K562 (cell line): ENCODE measurements around the gene AIFM3. TPM values are rescaled to one million over a fixed set of nuclear protein-coding genes. Genes with fewer than 3 reads are reported as not detected.

Experiments
- DACH1 ChIP-seq: fragments of 450-650 bp; IDR thresholded peaks from 2 replicates; pipeline ENCODE4 v1.6.1; 2018; ENCODE audit not compliant: partially characterized antibody
- EHMT2 ChIP-seq: fragments of 450-650 bp; IDR thresholded peaks from 2 replicates; pipeline ENCODE4 v1.6.1; 2018; ENCODE audit warnings: antibody characterized with exemption
- ELF4 ChIP-seq: fragments of 450-650 bp; formaldehyde crosslinking; IDR thresholded peaks from 2 replicates; pipeline ENCODE4 v1.4.0; 2022; ENCODE audit warnings: missing genetic modification characterization
- ELK3 ChIP-seq: fragments of 450-650 bp; formaldehyde crosslinking; IDR thresholded peaks from 2 replicates; pipeline ENCODE4 v1.4.0; 2020; ENCODE audit warnings: mild to moderate bottlenecking
- HDAC2 ChIP-seq: fragments of 450-650 bp; IDR thresholded peaks from 2 replicates; pipeline ENCODE4 v1.6.1; 2016; ENCODE audit warnings: mild to moderate bottlenecking
- HDAC3 ChIP-seq: fragments of 450-650 bp; IDR thresholded peaks from 2 replicates; pipeline ENCODE4 v1.6.1; 2018; ENCODE audit warnings: borderline replicate concordance, mild to moderate bottlenecking, moderate library complexity; ENCODE audit not compliant: partially characterized antibody
- HOMEZ ChIP-seq: fragments of 250-450 bp; sonication (Bioruptor Pico); IDR thresholded peaks from 2 replicates; pipeline ENCODE4 v1.4.0; 2020; ENCODE audit warnings: mild to moderate bottlenecking, moderate library complexity
- KLF16 ChIP-seq: IDR thresholded peaks from 2 replicates; pipeline ENCODE4 v1.6.1; 2016; ENCODE audit warnings: antibody characterized with exemption
- KLF6 ChIP-seq: fragments of 250-450 bp; sonication (Bioruptor Pico); IDR thresholded peaks from 2 replicates; pipeline ENCODE4 v1.4.0; 2020; ENCODE audit warnings: mild to moderate bottlenecking, moderate library complexity, borderline replicate concordance
- MNT ChIP-seq, 2 experiments: fragments of 450-650 bp; conservative IDR thresholded peaks; 2 replicates each; pipeline ENCODE4 v1.6.1; 2017; ENCODE audit warnings: mild to moderate bottlenecking in 2 of 2, moderate library complexity in 2 of 2
- NR0B1 ChIP-seq: fragments of 450-650 bp; IDR thresholded peaks from one replicate; pipeline ENCODE4 v1.6.1; 2018; ENCODE audit warnings: mild to moderate bottlenecking, moderate library complexity; ENCODE audit not compliant: partially characterized antibody
- PHB2 ChIP-seq: fragments of 450-650 bp; IDR thresholded peaks from 2 replicates; pipeline ENCODE4 v1.6.1; 2017; ENCODE audit warnings: low read depth
- RBM14 ChIP-seq: fragments of 200-400 bp; formaldehyde crosslinking; IDR thresholded peaks from 2 replicates; pipeline ENCODE4 v1.6.1; 2018; ENCODE audit warnings: low read depth, mild to moderate bottlenecking, low read length, moderate library complexity, borderline replicate concordance; ENCODE audit not compliant: insufficient read depth
- SRF ChIP-seq, 2 experiments: fragments of 250-450, 450-650 bp in 1 of 2; sonication (Bioruptor Pico) in 1 of 2; sonication (generic) in 1 of 2; formaldehyde crosslinking; IDR thresholded peaks; 2 replicates each; pipeline versions ENCODE4 v1.5.0 to v1.5.1; 2020 to 2022; ENCODE audit warnings: mild to moderate bottlenecking in 1 of 2, missing genetic modification reagents in 1 of 2
- STAT5B ChIP-seq: fragments of 250-450 bp; sonication (Bioruptor Pico); IDR thresholded peaks from 2 replicates; pipeline ENCODE4 v1.8.0; 2021; ENCODE audit warnings: mild to moderate bottlenecking, inconsistent platforms
- TAF7 ChIP-seq: fragments of 450-650 bp; IDR thresholded peaks from 2 replicates; pipeline ENCODE4 v1.6.1; 2016; ENCODE audit warnings: missing genetic modification characterization, missing compliant biosample characterization
- TAL1 ChIP-seq: fragments of 450-650 bp; IDR thresholded peaks from 2 replicates; pipeline ENCODE4 v1.6.1; 2016; ENCODE audit warnings: mild to moderate bottlenecking
- THRB ChIP-seq: fragments of 450-650 bp; formaldehyde crosslinking; conservative IDR thresholded peaks from 2 replicates; pipeline ENCODE4 v1.4.0; 2022; ENCODE audit warnings: mild to moderate bottlenecking, missing genetic modification characterization
- USF2 ChIP-seq: sonication (generic); formaldehyde crosslinking; IDR thresholded peaks from 2 replicates; pipeline ENCODE4 v1.5.0; 2020; ENCODE audit warnings: missing genetic modification reagents
- ZKSCAN1 ChIP-seq: fragments of 150-350 bp; IDR thresholded peaks from 2 replicates; pipeline ENCODE4 v1.6.1; 2016; ENCODE audit warnings: low read depth, low read length
- polyA plus RNA-seq, 8 experiments: library from polyadenylated mRNA; depleted of rRNA in 4 of 8; stranded (reverse) in 5 of 8; unstranded in 3 of 8; fragments of >200 nt; fragmentation: Nextera tagmentation in 2 of 8; fragmentation: Illumina TruSeq in 1 of 8; extraction: Ambion mirVana in 2 of 8; extraction: Trizol in 1 of 8; gene quantifications; 2 replicates each; pipeline versions ENCODE4 v1.2.1 to v1.2.3, GENCODE V29; 2011 to 2014; ENCODE audit warnings: inconsistent platforms in 1 of 8, missing spikeins in 1 of 8
- total RNA-seq, 7 experiments: library from RNA; depleted of rRNA in 6 of 7; stranded (reverse); fragments of >200 nt in 6 of 7; fragmentation: Illumina TruSeq in 2 of 7; extraction: Trizol in 2 of 7; gene quantifications; 2 replicates each; pipeline versions ENCODE4 v1.2.1 to v1.2.3, GENCODE V29; 2011 to 2021; ENCODE audit warnings: low replicate concordance in 1 of 7

AIFM3 gene
- total and polyA plus RNA-seq, 9 of the 15 experiments (the other 6 are each of a cell fraction or from before 2014, with no cell fraction given) = 0.03 to 0.20 (median 0.07) TPM; not detected in 1

- TF ChIP-seq HOMEZ (CRISPR knock-in tag) (0 out of 2 replicates have a peak, but pooled peaks have one; percentile 19), ELK3 (CRISPR knock-in tag) (no peak), KLF6 (CRISPR knock-in tag) (peak; percentile 4; the same call in 1 of the 2 replicates), HDAC3 (no peak), HDAC2 (no peak), DACH1 (no peak), KLF16 (no peak), MNT (conservative IDR thresholded peaks at IDR 0.05) (no peak), ELF4 (CRISPR knock-in tag) (peak; percentile 17; the same call in 1 of the 2 replicates), THRB (CRISPR knock-in tag) (no peak), SRF (CRISPR knock-in tag; IDR thresholded peaks at IDR 0.05) (0 out of 4 replicates have a peak, but pooled peaks of 1 of the 2 experiments have one; percentile 27), PHB2 (no peak), USF2 (CRISPR knock-in tag) (no peak), ZKSCAN1 (no peak), TAL1 (no peak), EHMT2 (no peak), STAT5B (no peak), TAF7 (0 out of 2 replicates have a peak, but pooled peaks have one; percentile 26), NR0B1 (no peak), RBM14 (no peak)
Observed at GRCh38 chr22:20980938-20981722, 14.1 kb downstream of the AIFM3 start (continued).
